Ascending aorta (tissue), 2 donors: ENCODE data around the gene PRR5. TPM values are rescaled to one million over a fixed set of nuclear protein-coding genes. Genes with fewer than 3 reads are reported as not detected.

Experiments used
- DNase-seq, 2 donors: peaks; one replicate each; pipeline ENCODE4 v3.0.0-alpha.2; 2019; ENCODE audit warnings: low spot score in 2 of 2
- H3K27ac ChIP-seq, 2 donors: fragments of 200-600 bp; sonication (generic); one replicate each; pipeline ENCODE4 v1.5.1; 2016 to 2017; ENCODE audit warnings: mild to moderate bottlenecking in 1 of 2
- H3K27me3 ChIP-seq: fragments of 200-600 bp; sonication (generic); one replicate; pipeline ENCODE4 v1.5.1; 2017
- H3K36me3 ChIP-seq, 2 donors: fragments of 200-600 bp; sonication (generic); one replicate each; pipeline ENCODE4 v1.5.1; 2016
- H3K4me1 ChIP-seq, 2 donors: fragments of 200-600 bp; sonication (generic); one replicate each; pipeline ENCODE4 v1.5.1; 2016 to 2017; ENCODE audit warnings: mild to moderate bottlenecking in 1 of 2
- H3K4me3 ChIP-seq, 2 donors: fragments of 200-600 bp; sonication (generic); one replicate each; pipeline ENCODE4 v1.5.1; 2016 to 2017; ENCODE audit warnings: mild to moderate bottlenecking in 1 of 2
- H3K9me3 ChIP-seq, 2 donors: fragments of 200-600 bp; sonication (generic); one replicate each; pipeline ENCODE4 v1.5.1; 2016
- CTCF ChIP-seq, 3 experiments: fragments of 200-600 bp in 2 of 3; fragments of 450-650 bp in 1 of 3; sonication (generic) in 2 of 3; IDR thresholded peaks; one replicate each; pipeline ENCODE4 v1.5.1; 2016 to 2019; ENCODE audit warnings: antibody characterized with exemption in 3 of 3, mild to moderate bottlenecking in 1 of 3, moderate library complexity in 1 of 3
- intact Hi-C: fragments of 100-400 bp; cut with DNase I; formaldehyde crosslinking; loops from one replicate; pipeline ENCODE4 v1.15.1; 2023
- total RNA-seq: library from RNA; depleted of rRNA; stranded (reverse); fragments of >200 nt; gene quantifications from one replicate; pipeline ENCODE4 v1.1.0, GENCODE V29; 2016

The PRR5 gene
- total RNA-seq, 1 donor from 2014 or later: 4.4 TPM

GRCh38 chr22:44710474-44711240, 8.7 kb downstream of the PRR5 start:
- Histone ChIP-seq H3K4me1 (no peaks in the 10 kb centered on the region), H3K27ac (no peak overlapping the region), H3K4me3 (no peak overlapping the region), H3K27me3 (no peaks in the 10 kb centered on the region), H3K9me3 (no peaks in the 10 kb centered on the region), H3K36me3 (no peaks in the 10 kb centered on the region)
- intact Hi-C loops: no loop called here
- DNase-seq: no peak
- TF ChIP-seq CTCF (IDR thresholded peaks at IDR 0.05): no peak

GRCh38 chr22:44711241-44711560, 9.2 kb downstream of the PRR5 start:
- no peak for TF ChIP-seq CTCF (IDR thresholded peaks at IDR 0.05)
- no peaks in the 10 kb centered on the region for H3K9me3 ChIP-seq
- H3K27ac ChIP-seq: no peak overlapping the region
- H3K4me3 ChIP-seq: no peak overlapping the region
- intact Hi-C loops: no loop called here
- H3K27me3 ChIP-seq: no peaks in the 10 kb centered on the region
- no peaks in the 10 kb centered on the region for H3K36me3 ChIP-seq
- no peak for DNase-seq
- no peaks in the 10 kb centered on the region for H3K4me1 ChIP-seq

- no peaks in the 10 kb centered on the region for H3K4me1 ChIP-seq
- H3K27ac ChIP-seq: no peak overlapping the region
- no peak overlapping the region for H3K4me3 ChIP-seq
- no peaks in the 10 kb centered on the region for H3K36me3 ChIP-seq
- intact Hi-C loops: no loop called here
- no peaks in the 10 kb centered on the region for H3K9me3 ChIP-seq
- no peak for DNase-seq
- no peaks in the 10 kb centered on the region for H3K27me3 ChIP-seq
- TF ChIP-seq CTCF (IDR thresholded peaks at IDR 0.05): no peak
Observed at GRCh38 chr22:44711690-44712555, 9.9 kb downstream of the PRR5 start.

GRCh38 chr22:44712962-44713361, 11.0 kb downstream of the PRR5 start:
- Histone ChIP-seq H3K9me3 (no peaks in the 10 kb centered on the region), H3K4me1 (no peaks in the 10 kb centered on the region), H3K4me3 (no peak overlapping the region), H3K36me3 (no peaks in the 10 kb centered on the region), H3K27ac (no peak overlapping the region), H3K27me3 (no peaks in the 10 kb centered on the region)
- no peak for TF ChIP-seq CTCF (IDR thresholded peaks at IDR 0.05)
- DNase-seq: no peak
- intact Hi-C loops: no loop called here

GRCh38 chr22:44714703-44715350, 12.8 kb downstream of the PRR5 start:
- Histone ChIP-seq H3K4me3 (no peak overlapping the region), H3K27ac (no peak overlapping the region), H3K4me1 (no peaks in the 10 kb centered on the region), H3K36me3 (no peaks in the 10 kb centered on the region), H3K9me3 (no peaks in the 10 kb centered on the region), H3K27me3 (no peaks in the 10 kb centered on the region)
- intact Hi-C loops: no loop called here
- TF ChIP-seq CTCF (IDR thresholded peaks at IDR 0.05): no peak
- DNase-seq: no peak
